ENCODE data around the gene ADI1. TPM values are rescaled to one million over a fixed set of nuclear protein-coding genes. Genes with fewer than 3 reads are reported as not detected.

The ADI1 gene
- total and polyA plus RNA-seq, 2 donors = 41.9 to 78.3 TPM

DNA sequence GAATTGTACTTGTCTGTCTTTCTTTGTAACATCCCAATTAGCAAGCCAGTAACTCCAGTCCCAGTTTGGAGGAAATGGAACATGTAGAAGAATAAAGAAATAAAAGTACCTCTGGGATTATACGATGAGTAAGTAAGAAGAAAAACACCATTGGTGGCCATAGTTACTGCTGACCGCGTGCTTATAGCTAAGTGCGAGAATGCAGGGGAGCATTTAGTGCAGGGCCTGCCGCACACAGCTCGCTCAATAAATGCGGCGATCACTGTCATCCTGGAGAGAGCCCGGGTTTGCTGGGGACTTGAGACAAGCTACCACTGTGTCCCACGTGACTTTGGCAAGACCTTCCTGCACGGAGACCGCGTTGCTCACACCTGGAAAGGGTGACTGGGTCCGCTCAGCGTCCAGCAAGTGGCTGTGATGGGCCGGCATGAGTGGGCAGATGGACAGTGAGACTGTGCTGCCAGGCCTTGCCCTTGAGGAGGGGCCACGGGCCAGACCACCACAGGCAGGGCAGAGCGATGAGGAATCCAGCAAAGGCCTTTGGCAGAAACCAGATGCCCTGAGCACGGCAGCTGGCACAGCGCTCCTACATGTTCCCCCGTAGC, 54.8 kb downstream of the ADI1 start:
- Histone ChIP-seq H3K27ac (ENCODE audit: low read depth) (no peak overlapping the region), H3K4me1 (ENCODE audit: insufficient read depth) (no peaks in the 10 kb centered on the region), H3K36me3 (ENCODE audit: insufficient read depth) (no peaks in the 10 kb centered on the region), H3K4me3 (ENCODE audit: low read depth, low read length) (no peak overlapping the region)
- no peak for DNase-seq (ENCODE audit: extremely low spot score)
- WGBS = 94% methylated on average over 21 of the region's 21 CpGs

DNA sequence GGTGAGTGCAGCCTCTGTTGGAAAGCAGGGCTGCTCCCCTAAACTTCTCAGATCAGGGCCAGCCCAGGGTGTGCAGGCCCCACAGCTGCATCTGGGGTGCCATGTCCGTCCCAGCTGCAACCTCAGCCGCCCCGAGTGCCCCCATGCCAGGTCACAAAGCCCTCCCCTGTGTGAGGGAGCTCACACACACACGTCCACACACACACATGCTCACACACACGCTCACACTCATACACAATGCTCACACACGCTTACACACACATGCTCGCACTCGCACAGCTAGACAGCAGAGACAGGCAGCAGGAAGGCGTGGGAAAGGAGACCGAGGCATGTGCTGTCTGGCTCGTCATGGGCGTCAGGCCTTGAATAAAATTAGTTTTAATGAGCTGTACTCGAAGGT, 55.4 kb downstream of the ADI1 start:
- Histone ChIP-seq H3K4me3 (ENCODE audit: low read depth, low read length) (no peak overlapping the region), H3K4me1 (ENCODE audit: insufficient read depth) (no peaks in the 10 kb centered on the region), H3K36me3 (ENCODE audit: insufficient read depth) (no peaks in the 10 kb centered on the region), H3K27ac (ENCODE audit: low read depth) (no peak overlapping the region)
- no peak for DNase-seq (ENCODE audit: extremely low spot score)
- WGBS = 93% methylated on average over 13 of the region's 13 CpGs

DNA sequence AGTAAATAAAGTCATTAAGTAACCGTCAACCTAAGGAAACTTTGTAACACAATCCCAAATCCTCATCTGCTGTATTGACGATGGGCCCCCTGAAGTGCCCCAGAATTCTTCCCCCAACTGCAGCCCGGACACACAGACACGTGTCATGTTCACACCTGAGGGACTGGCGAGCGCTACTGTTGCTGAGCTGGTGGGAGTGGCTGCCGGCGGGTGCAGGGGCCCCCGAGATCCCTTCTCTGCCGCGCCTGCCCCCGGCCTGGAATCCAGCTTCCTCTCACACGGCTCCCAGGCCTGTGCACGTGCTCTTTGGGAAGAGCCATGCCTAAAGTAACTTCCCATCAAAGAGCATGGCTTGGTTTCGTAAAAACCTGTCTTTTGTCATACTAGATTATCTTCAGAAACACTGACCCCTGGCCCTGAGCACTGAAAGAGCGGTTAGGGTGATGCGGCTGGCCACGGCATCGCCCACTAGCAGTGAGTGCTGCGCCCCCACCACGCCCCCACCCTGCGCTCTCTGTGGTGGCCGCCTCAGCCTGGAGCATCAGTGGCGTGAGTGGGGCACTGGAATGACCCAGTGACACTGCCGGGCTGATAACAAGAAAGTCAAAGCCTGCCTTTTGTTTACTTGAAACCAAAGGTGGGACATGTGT, 56.0 kb downstream of the ADI1 start:
- 82% methylated on average over 25 of the region's 25 CpGs for WGBS
- Histone ChIP-seq H3K36me3 (ENCODE audit: insufficient read depth) (no peaks in the 10 kb centered on the region), H3K27ac (ENCODE audit: low read depth) (no peak overlapping the region), H3K4me1 (ENCODE audit: insufficient read depth) (no peaks in the 10 kb centered on the region), H3K4me3 (ENCODE audit: low read depth, low read length) (no peak overlapping the region)
- no peak for DNase-seq (ENCODE audit: extremely low spot score)

DNA sequence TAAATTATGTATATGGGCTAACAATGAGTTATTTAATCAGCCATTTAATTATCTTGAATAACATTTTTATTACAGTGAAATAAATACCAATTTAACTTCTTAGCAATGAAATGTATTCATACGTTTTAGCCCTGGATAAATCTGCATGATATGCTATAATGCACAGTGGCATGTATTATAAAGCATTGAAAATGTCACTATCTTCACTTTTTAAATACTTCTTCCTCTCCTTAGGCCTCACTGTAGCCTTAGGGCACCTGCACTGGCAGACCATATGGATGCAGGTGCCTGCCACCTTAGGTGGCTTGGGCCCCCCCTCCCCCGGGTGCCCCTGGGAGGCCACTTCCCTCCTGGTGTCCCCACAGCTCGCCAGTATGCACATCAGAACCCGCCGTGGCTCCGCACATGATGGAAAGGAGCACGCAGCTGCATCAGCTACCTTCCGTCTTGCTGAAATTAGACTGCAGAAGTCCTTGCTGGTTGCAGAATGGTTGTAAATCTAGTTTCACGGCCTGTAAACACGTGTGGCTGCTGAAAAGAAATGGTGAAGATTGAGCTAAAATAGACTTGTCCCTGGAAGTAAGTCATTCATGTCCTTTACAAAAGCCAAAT, 56.7 kb downstream of the ADI1 start:
- Histone ChIP-seq H3K27ac (ENCODE audit: low read depth) (no peak overlapping the region), H3K36me3 (ENCODE audit: insufficient read depth) (no peaks in the 10 kb centered on the region), H3K4me1 (ENCODE audit: insufficient read depth) (no peaks in the 10 kb centered on the region), H3K4me3 (ENCODE audit: low read depth, low read length) (no peak overlapping the region)
- WGBS = 67% methylated on average over 10 of the region's 10 CpGs
- DNase-seq (ENCODE audit: extremely low spot score) = no peak

DNA sequence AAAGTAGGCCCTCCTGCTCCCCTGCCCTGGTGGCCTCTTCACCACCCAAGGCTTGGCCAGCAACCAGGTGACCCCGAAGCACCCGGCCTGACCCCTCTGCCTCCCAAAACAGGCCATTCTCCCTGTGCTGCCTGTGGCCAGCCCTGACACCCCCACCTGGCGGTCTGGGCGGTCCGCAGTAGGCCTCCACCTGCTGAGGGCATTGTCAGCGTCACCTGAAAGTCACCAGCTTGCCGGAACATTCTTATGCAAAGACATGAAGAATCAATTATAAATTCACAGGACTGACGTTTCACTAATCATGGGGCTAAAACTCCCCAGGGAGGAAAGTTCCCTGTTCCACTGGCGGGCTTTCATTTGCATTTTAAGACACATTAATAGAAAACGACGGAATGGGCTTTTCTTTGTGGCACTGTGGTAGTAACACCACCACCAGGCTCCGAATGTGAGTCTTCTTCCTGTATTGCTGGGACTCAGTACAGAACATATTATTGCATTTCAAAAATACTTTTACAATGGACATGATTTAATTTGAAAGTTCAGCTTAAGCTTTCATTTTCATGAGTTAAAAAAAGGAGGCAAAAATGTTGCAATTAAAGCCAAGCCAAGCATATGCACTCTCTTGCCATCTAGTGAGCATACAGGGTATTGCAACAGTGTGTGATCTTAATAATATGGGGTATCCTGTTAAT, 57.4 kb downstream of the ADI1 start:
- Histone ChIP-seq H3K36me3 (ENCODE audit: insufficient read depth) (no peaks in the 10 kb centered on the region), H3K27ac (ENCODE audit: low read depth) (no peak overlapping the region), H3K4me1 (ENCODE audit: insufficient read depth) (no peaks in the 10 kb centered on the region), H3K4me3 (ENCODE audit: low read depth, low read length) (no peak overlapping the region)
- DNase-seq (ENCODE audit: extremely low spot score) = peak; percentile 58
- 64% methylated on average over 12 of the region's 12 CpGs for WGBS

DNA sequence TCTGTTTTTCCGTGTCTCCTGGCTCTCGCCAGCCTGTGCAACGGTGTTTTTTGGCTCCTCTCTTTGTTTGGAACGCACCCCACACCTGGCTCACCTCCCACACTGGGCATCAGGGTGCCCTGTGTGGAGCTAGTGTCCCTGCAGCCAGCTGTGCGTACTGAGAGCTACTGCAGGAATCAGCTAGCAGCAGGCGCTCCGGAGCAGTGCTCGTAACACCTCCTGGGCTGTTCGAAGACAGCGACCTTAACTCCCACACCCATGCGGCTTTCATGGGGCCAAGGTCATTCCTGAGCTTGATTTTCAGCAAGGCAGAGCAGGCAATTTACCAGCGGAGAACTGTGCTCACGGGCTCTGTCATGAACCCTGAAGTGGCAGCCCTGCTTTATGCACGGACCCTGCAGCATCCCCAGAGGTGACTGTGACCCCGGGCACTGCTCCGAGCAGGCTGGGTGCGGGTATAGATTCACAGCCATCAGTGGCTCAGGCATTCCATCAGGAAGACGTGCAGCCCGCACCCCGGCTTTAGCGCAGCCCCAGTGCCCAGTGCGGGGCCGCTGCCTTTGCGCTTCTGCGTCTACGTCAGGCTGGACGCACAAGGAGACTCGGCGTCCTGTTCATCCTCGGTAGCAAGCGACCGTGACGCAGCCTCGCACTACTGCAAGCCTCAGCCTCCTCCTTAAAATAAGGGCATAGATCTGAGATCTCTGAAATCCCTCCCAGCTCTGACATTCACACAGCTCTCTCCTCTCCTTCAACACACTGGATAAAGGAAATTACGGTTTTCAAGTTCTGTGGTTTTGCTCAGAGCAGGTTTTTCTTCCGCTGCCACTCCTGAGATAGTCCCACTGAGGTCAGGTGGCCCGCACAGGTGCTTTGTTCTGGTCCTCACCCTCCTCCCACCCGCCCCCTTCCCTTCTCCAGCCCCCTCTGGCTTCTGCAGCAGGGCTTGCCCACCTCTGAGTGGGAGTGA, 58.2 kb downstream of the ADI1 start:
- no peak overlapping the region for H3K4me3 ChIP-seq (ENCODE audit: low read depth, low read length)
- 87% methylated on average over 38 of the region's 38 CpGs for WGBS
- H3K36me3 ChIP-seq (ENCODE audit: insufficient read depth) = no peaks in the 10 kb centered on the region
- no peak for DNase-seq (ENCODE audit: extremely low spot score)
- H3K4me1 ChIP-seq (ENCODE audit: insufficient read depth) = no peaks in the 10 kb centered on the region
- H3K27ac ChIP-seq (ENCODE audit: low read depth) = no peak overlapping the region

DNA sequence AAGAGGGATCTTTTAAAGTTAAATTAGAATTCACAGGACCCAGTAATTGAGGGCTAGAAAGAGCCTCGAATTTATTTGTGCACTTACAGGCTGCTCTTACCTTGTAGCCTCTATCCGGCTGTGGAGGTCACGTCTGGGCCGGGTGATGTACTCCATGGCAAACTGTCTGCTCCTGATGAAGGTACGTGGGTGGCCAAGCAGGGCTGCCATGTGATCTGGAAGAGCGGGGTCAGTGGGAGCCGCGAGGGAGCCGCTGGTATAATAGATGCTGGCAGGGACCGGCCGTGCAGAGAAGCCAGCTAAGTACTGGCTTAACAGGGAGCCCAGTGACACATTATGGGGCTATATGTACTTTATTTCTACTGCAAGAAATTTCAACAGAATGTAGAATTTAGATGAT, 59.2 kb downstream of the ADI1 start:
- Histone ChIP-seq H3K4me1 (ENCODE audit: insufficient read depth) (no peaks in the 10 kb centered on the region), H3K36me3 (ENCODE audit: insufficient read depth) (no peaks in the 10 kb centered on the region), H3K4me3 (ENCODE audit: low read depth, low read length) (no peak overlapping the region), H3K27ac (ENCODE audit: low read depth) (no peak overlapping the region)
- no peak for DNase-seq (ENCODE audit: extremely low spot score)
- 80% methylated on average over 11 of the region's 11 CpGs for WGBS

DNA sequence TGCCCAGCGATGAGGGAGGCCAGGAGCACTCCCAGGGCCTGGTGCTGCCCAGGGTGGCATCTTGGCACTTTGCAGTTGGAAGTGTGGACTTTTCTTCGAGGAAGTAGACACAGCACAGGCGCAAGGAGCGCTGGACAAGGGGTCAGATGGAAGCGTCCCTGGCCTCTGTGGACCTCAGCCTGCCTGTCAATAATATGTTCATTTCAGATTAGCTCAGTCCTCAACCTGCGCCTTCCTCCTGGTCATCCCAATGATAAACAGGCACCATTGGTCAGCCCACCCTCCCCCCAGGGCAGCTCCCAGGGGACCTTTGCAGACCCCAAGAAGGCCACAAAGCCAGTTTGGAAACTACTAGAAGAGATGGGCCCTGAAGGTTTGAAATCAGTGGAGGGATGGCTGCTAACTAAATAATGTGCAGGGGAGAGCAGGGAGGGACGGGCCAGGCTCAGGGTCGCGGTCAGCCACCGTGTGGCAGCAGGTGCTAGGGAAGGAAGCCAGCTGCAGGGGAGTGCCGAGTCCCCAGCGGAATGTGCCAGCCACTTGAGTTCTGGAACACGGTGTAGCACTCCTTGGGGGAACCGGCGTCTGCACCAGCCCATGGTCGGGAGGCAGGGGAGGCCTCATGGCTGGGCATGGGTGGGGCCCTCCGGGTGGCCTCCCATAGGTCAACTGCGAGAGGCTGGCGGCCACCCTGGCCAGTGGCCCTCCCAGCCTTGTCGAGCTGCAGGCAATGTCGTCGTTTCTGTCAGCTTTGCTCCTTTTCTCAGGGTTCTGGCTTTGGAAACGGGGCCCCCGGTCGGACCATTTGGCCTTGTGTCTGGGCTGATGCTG, 59.9 kb downstream of the ADI1 start:
- no peaks in the 10 kb centered on the region for H3K36me3 ChIP-seq (ENCODE audit: insufficient read depth)
- no peak for DNase-seq (ENCODE audit: extremely low spot score)

DNA sequence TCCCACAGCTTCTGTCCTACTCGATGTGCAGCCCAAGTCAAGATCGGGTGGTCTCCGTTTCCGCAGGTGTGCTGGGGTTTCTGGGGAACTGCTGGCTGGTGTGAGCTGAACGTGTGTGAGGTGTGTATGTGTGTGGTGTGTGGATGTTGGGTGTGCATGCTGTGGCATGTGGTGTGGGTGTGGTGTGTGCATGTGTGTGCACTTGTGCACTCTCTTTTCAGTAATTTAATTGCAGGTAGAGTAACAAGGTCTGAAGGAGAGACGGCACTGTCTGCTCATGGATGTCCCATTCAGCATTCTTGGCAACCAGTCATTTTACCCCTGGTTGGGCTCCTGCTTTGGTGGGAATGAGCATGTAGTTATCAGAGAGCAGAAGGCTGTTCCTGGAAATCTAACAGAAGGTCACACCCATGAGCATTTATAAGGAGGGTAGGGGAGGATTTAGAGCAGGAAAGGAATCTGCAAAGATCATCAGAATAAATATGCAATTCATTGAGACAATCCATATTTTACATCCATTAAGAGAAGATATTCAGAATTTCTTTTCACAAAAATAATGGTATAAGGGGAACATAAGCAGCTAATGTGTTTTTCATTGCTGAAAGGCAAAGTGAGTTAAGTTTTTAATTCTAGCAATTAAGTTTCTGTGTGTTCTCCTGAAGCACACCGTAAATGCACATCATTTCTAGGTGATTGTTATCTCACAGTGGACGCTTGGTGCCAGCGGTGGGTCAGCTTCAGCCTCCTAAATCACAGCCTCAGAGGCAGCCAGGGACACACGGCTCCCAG, 60.7 kb downstream of the ADI1 start:
- no peaks in the 10 kb centered on the region for H3K36me3 ChIP-seq (ENCODE audit: insufficient read depth)
- no peak overlapping the region for H3K27ac ChIP-seq (ENCODE audit: low read depth)
- 81% methylated on average over 10 of the region's 10 CpGs for WGBS
- no peak for DNase-seq (ENCODE audit: extremely low spot score)
- no peak overlapping the region for H3K4me3 ChIP-seq (ENCODE audit: low read depth, low read length)
- H3K4me1 ChIP-seq (ENCODE audit: insufficient read depth) = no peaks in the 10 kb centered on the region

More for the DNA sequence above, 59.9 kb downstream of the ADI1 start:
- no peaks in the 10 kb centered on the region for H3K4me1 ChIP-seq (ENCODE audit: insufficient read depth)
- no peak overlapping the region for H3K4me3 ChIP-seq (ENCODE audit: low read depth, low read length)
- no peak overlapping the region for H3K27ac ChIP-seq (ENCODE audit: low read depth)
- 83% methylated on average over 25 of the region's 25 CpGs for WGBS

DNA sequence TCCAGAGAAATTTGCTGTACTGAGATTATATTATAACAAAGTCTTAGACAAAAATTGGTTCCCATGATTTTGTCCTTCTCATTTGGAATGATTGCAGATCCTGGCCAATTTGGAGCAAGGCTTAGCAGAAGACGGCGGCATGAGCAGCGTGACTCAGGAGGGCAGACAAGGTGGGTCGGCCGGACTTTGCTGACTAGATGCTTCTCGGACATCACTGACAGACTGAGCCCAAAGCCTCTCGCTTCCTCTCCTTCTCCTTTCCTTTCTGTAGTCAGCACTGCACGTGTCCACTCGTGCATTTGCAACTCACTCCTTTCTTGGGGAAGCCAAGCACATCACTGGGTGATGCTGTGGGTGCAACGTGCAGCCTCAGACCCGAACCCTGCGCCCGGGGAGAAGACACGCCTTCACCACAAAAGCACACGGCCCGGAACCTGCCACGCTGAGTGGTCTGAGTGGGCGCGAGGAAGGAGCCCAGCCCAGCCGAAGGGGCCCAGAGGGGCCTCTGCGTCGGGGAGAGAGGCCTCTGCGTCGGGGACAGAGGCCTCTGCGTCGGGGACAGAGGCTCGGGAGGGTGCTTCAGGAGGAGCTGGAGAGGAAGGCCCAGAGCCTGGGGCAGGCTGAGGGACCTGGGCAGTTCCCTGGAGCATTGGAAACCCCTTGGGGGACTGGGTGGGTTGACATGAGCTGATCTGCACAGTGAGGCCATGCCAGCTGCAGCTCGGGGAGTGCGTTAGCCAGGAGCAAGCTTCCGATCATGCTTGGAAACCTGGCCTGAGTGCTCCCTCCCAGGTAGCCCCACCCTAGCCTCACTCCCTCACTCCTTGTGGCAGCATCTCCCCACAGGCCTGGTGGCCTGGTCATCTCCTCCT, 61.6 kb downstream of the ADI1 start:
- Histone ChIP-seq H3K27ac (ENCODE audit: low read depth) (no peak overlapping the region), H3K4me1 (ENCODE audit: insufficient read depth) (no peaks in the 10 kb centered on the region), H3K36me3 (ENCODE audit: insufficient read depth) (no peaks in the 10 kb centered on the region), H3K4me3 (ENCODE audit: low read depth, low read length) (no peak overlapping the region)
- 92% methylated on average over 30 of the region's 30 CpGs for WGBS
- no peak for DNase-seq (ENCODE audit: extremely low spot score)

DNA sequence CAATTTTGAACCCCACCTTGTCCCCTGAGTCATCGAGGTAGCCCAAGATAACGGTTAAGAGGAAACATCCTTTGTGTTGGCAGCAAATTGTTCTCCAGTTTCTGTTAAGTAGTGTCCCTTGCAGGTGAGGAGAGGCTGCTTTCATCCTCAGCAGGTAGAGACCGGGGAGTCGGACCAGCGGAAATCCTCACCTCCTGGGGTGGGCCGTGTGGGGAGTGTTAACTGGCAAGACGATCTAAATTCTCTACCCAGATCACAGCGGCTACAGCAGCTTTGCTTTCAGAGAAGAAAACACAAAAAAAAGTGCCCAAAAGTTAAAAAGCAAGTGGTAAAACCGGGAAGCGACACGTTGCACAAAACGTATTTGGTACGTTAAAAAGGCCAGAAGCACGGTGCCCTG, 63.2 kb downstream of the ADI1 start:
- Histone ChIP-seq H3K4me1 (ENCODE audit: insufficient read depth) (no peaks in the 10 kb centered on the region), H3K36me3 (ENCODE audit: insufficient read depth) (no peaks in the 10 kb centered on the region), H3K4me3 (ENCODE audit: low read depth, low read length) (no peak overlapping the region), H3K27ac (ENCODE audit: low read depth) (no peak overlapping the region)
- 94% methylated on average over 14 of the region's 14 CpGs for WGBS
- DNase-seq (ENCODE audit: extremely low spot score) = no peak
